HepG2 (cell line): ENCODE measurements around the gene PTGES3. TPM values are rescaled to one million over a fixed set of nuclear protein-coding genes. Genes with fewer than 3 reads are reported as not detected.

Source experiments
- FOXK1 ChIP-seq: sonication (generic); formaldehyde crosslinking; IDR thresholded peaks from 2 replicates; pipeline ENCODE4 v1.4.0; 2020; ENCODE audit warnings: low read depth, missing genetic modification reagents, borderline replicate concordance
- HOXD1 ChIP-seq: sonication (generic); formaldehyde crosslinking; IDR thresholded peaks from 2 replicates; pipeline ENCODE4 v1.5.0; 2020; ENCODE audit warnings: missing genetic modification reagents
- KAT2B ChIP-seq: fragments of 150-350 bp; IDR thresholded peaks from 2 replicates; pipeline ENCODE4 v1.6.1; 2014; ENCODE audit warnings: low read depth, low read length, borderline replicate concordance
- MTF1 ChIP-seq: sonication (generic); formaldehyde crosslinking; IDR thresholded peaks from 2 replicates; pipeline ENCODE4 v1.5.0; 2020; ENCODE audit warnings: missing genetic modification reagents
- NR1H2 ChIP-seq: sonication (generic); formaldehyde crosslinking; IDR thresholded peaks from 2 replicates; pipeline ENCODE4 v1.8.1; 2022; ENCODE audit warnings: low read depth, missing genetic modification reagents, borderline replicate concordance
- NR2F6 ChIP-seq, 2 experiments: IDR thresholded peaks; 2 replicates each; pipeline ENCODE4 v1.6.1; 2016; ENCODE audit warnings: antibody characterized with exemption in 1 of 2, mild to moderate bottlenecking in 1 of 2
- PHF5A ChIP-seq: IDR thresholded peaks from one replicate; pipeline ENCODE4 v1.6.1; 2018; ENCODE audit warnings: low read depth, missing genetic modification reagents; ENCODE audit not compliant: unreplicated experiment
- ZFAT ChIP-seq: sonication (generic); formaldehyde crosslinking; conservative IDR thresholded peaks from 2 replicates; pipeline ENCODE4 v1.8.1; 2023; ENCODE audit warnings: missing genetic modification reagents, inconsistent platforms
- ZFP62 ChIP-seq: sonication (generic); formaldehyde crosslinking; IDR thresholded peaks from 2 replicates; pipeline ENCODE4 v1.4.0; 2020; ENCODE audit warnings: missing genetic modification reagents
- ZNF225 ChIP-seq: sonication (generic); formaldehyde crosslinking; IDR thresholded peaks from 2 replicates; pipeline ENCODE4 v1.4.0; 2020; ENCODE audit warnings: mild to moderate bottlenecking, missing genetic modification reagents
- ZNF615 ChIP-seq: sonication (generic); formaldehyde crosslinking; IDR thresholded peaks from 2 replicates; pipeline ENCODE4 v1.5.0; 2020; ENCODE audit warnings: mild to moderate bottlenecking, missing genetic modification reagents, borderline replicate concordance
- polyA plus RNA-seq, 8 experiments: library from polyadenylated mRNA; depleted of rRNA in 3 of 8; stranded (reverse) in 7 of 8; unstranded in 1 of 8; fragments of >200 nt; fragmentation: Illumina TruSeq in 4 of 8; extraction: Trizol in 4 of 8; gene quantifications; 2 replicates each; pipeline versions ENCODE4 v1.2.1 to v1.2.3, GENCODE V29; 2011 to 2016; ENCODE audit warnings: low read depth in 4 of 8, missing spikeins in 1 of 8, mixed read lengths in 1 of 8; ENCODE audit not compliant: insufficient read depth in 1 of 8
- total RNA-seq, 5 experiments: library from RNA; depleted of rRNA; stranded (reverse); fragments of >200 nt; fragmentation: Illumina TruSeq; extraction: Trizol; gene quantifications; 2 replicates each; pipeline ENCODE4 v1.2.3, GENCODE V29; 2016; ENCODE audit warnings: low read depth in 1 of 5
- TF ChIP-seq, protein P1 (sequence below): sonication (generic); formaldehyde crosslinking; conservative IDR thresholded peaks from 2 replicates; pipeline ENCODE4 v1.4.0; 2020; ENCODE audit warnings: mild to moderate bottlenecking, missing genetic modification reagents, moderate library complexity
- TF ChIP-seq, protein P2 (sequence below): sonication (generic); formaldehyde crosslinking; IDR thresholded peaks from 2 replicates; pipeline ENCODE4; 2020; ENCODE audit warnings: missing genetic modification reagents, mild to moderate bottlenecking, borderline replicate concordance
- TF ChIP-seq, protein P3 (sequence below): sonication (generic); formaldehyde crosslinking; IDR thresholded peaks from 2 replicates; pipeline ENCODE4 v1.8.1; 2022; ENCODE audit warnings: mild to moderate bottlenecking, missing genetic modification reagents
- TF ChIP-seq, protein P4 (sequence below): sonication (generic); formaldehyde crosslinking; IDR thresholded peaks from 2 replicates; pipeline ENCODE4 v1.4.0; 2020; ENCODE audit warnings: low read depth, missing genetic modification reagents

The PTGES3 gene
- total and polyA plus RNA-seq, 2 of the 13 experiments (the other 11 are each of a cell fraction or from before 2014, with no cell fraction given): 54.4 to 159 TPM

DNA sequence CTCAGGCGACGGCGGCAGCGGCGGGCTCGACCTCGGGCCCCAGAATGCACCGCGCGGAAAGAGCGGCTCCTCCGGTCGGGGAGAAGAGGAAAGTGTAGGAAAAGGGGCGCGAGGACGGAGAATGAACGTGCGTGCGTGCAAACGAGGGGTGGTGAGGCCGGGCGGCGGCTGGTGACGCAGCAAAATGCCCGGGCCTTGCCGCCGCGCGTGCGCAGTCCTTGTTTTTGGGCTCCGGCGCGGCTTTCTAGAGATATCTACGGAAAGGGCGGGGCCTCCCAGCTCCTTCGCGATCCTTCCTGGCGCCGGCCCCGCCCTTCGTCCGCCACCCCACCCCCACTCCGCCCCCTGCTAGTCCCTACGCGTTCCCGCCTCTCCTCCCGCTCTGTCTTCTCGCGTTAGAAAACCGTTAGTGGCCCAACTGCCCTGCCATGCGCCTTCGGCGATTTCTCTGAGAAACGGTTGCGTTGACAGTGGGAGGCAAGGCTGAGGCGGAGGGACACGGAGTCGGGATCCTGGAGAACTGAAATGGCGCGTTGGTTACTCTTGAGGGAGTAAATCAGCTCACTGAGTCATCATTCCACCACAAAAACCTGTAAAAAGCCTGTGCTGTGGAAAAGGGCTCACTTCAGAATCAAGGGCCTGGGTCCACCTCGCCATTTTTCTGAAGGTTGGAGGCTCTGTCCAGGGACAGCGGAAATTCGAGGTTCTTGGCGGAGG is at the start of gene PTGES3 (continued):
- TF ChIP-seq, protein P1, sequence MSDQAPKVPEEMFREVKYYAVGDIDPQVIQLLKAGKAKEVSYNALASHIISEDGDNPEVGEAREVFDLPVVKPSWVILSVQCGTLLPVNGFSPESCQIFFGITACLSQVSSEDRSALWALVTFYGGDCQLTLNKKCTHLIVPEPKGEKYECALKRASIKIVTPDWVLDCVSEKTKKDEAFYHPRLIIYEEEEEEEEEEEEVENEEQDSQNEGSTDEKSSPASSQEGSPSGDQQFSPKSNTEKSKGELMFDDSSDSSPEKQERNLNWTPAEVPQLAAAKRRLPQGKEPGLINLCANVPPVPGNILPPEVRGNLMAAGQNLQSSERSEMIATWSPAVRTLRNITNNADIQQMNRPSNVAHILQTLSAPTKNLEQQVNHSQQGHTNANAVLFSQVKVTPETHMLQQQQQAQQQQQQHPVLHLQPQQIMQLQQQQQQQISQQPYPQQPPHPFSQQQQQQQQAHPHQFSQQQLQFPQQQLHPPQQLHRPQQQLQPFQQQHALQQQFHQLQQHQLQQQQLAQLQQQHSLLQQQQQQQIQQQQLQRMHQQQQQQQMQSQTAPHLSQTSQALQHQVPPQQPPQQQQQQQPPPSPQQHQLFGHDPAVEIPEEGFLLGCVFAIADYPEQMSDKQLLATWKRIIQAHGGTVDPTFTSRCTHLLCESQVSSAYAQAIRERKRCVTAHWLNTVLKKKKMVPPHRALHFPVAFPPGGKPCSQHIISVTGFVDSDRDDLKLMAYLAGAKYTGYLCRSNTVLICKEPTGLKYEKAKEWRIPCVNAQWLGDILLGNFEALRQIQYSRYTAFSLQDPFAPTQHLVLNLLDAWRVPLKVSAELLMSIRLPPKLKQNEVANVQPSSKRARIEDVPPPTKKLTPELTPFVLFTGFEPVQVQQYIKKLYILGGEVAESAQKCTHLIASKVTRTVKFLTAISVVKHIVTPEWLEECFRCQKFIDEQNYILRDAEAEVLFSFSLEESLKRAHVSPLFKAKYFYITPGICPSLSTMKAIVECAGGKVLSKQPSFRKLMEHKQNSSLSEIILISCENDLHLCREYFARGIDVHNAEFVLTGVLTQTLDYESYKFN: peak; percentile 49; the same call in 1 of the 2 replicates
- TF ChIP-seq, protein P2, sequence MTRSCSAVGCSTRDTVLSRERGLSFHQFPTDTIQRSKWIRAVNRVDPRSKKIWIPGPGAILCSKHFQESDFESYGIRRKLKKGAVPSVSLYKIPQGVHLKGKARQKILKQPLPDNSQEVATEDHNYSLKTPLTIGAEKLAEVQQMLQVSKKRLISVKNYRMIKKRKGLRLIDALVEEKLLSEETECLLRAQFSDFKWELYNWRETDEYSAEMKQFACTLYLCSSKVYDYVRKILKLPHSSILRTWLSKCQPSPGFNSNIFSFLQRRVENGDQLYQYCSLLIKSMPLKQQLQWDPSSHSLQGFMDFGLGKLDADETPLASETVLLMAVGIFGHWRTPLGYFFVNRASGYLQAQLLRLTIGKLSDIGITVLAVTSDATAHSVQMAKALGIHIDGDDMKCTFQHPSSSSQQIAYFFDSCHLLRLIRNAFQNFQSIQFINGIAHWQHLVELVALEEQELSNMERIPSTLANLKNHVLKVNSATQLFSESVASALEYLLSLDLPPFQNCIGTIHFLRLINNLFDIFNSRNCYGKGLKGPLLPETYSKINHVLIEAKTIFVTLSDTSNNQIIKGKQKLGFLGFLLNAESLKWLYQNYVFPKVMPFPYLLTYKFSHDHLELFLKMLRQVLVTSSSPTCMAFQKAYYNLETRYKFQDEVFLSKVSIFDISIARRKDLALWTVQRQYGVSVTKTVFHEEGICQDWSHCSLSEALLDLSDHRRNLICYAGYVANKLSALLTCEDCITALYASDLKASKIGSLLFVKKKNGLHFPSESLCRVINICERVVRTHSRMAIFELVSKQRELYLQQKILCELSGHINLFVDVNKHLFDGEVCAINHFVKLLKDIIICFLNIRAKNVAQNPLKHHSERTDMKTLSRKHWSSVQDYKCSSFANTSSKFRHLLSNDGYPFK (CRISPR knock-in tag): peak; percentile 66; the same call in 1 of the 2 replicates
- 0 out of 2 replicates have a peak, but pooled peaks have one; percentile 29 for TF ChIP-seq ZNF615
- TF ChIP-seq, protein P3, sequence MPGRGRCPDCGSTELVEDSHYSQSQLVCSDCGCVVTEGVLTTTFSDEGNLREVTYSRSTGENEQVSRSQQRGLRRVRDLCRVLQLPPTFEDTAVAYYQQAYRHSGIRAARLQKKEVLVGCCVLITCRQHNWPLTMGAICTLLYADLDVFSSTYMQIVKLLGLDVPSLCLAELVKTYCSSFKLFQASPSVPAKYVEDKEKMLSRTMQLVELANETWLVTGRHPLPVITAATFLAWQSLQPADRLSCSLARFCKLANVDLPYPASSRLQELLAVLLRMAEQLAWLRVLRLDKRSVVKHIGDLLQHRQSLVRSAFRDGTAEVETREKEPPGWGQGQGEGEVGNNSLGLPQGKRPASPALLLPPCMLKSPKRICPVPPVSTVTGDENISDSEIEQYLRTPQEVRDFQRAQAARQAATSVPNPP (CRISPR knock-in tag): 0 out of 2 replicates have a peak, but pooled peaks have one; percentile 33
- TF ChIP-seq HOXD1 (CRISPR knock-in tag): peak; percentile 83
- TF ChIP-seq ZNF225 (CRISPR knock-in tag): no peak
- no peak for TF ChIP-seq KAT2B
- no peak for TF ChIP-seq NR2F6 (IDR thresholded peaks at IDR 0.05)
- peak; percentile 39; the same call in 1 of the 2 replicates for TF ChIP-seq NR2F6 (CRISPR knock-in tag; IDR thresholded peaks at IDR 0.05)
- TF ChIP-seq MTF1 (CRISPR knock-in tag): peak; percentile 32; the same call in 1 of the 2 replicates
- TF ChIP-seq ZFAT (CRISPR knock-in tag): no peak
- peak; percentile 68 for TF ChIP-seq PHF5A (CRISPR knock-in tag)
- TF ChIP-seq, protein P4, sequence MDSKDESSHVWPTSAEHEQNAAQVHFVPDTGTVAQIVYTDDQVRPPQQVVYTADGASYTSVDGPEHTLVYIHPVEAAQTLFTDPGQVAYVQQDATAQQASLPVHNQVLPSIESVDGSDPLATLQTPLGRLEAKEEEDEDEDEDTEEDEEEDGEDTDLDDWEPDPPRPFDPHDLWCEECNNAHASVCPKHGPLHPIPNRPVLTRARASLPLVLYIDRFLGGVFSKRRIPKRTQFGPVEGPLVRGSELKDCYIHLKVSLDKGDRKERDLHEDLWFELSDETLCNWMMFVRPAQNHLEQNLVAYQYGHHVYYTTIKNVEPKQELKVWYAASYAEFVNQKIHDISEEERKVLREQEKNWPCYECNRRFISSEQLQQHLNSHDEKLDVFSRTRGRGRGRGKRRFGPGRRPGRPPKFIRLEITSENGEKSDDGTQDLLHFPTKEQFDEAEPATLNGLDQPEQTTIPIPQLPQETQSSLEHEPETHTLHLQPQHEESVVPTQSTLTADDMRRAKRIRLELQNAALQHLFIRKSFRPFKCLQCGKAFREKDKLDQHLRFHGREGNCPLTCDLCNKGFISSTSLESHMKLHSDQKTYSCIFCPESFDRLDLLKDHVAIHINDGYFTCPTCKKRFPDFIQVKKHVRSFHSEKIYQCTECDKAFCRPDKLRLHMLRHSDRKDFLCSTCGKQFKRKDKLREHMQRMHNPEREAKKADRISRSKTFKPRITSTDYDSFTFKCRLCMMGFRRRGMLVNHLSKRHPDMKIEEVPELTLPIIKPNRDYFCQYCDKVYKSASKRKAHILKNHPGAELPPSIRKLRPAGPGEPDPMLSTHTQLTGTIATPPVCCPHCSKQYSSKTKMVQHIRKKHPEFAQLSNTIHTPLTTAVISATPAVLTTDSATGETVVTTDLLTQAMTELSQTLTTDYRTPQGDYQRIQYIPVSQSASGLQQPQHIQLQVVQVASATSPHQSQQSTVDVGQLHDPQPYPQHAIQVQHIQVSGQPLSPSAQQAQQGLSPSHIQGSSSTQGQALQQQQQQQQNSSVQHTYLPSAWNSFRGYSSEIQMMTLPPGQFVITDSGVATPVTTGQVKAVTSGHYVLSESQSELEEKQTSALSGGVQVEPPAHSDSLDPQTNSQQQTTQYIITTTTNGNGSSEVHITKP (CRISPR knock-in tag): 0 out of 2 replicates have a peak, but pooled peaks have one; percentile 28
- TF ChIP-seq FOXK1 (CRISPR knock-in tag): peak; percentile 59; the same call in 1 of the 2 replicates
- TF ChIP-seq NR1H2 (CRISPR knock-in tag): 0 out of 2 replicates have a peak, but pooled peaks have one; percentile 2
- no peak for TF ChIP-seq ZFP62 (CRISPR knock-in tag)
